Central memory CD4-positive, alpha-beta T cell (primary cell): ENCODE results near the gene FUS.
A peak's percentile ranks its signal among the peaks of the same experiment; 100 is the strongest.
"Not testable (repeated sequence)": the region's sequence is repeated elsewhere in the genome, so short reads cannot be mapped to it uniquely, and the experiment has no call there.

Experiments used
- DNase-seq: peaks from one replicate; pipeline ENCODE4 v3.0.0; 2022
- total RNA-seq, 3 experiments: gene quantifications; one replicate each; lab custom pipeline; 2026; lab: John Stamatoyannopoulos, UW

The FUS gene
- total RNA-seq = 75.1 to 620 (median 117) reads per million in 3 experiments

DNA sequence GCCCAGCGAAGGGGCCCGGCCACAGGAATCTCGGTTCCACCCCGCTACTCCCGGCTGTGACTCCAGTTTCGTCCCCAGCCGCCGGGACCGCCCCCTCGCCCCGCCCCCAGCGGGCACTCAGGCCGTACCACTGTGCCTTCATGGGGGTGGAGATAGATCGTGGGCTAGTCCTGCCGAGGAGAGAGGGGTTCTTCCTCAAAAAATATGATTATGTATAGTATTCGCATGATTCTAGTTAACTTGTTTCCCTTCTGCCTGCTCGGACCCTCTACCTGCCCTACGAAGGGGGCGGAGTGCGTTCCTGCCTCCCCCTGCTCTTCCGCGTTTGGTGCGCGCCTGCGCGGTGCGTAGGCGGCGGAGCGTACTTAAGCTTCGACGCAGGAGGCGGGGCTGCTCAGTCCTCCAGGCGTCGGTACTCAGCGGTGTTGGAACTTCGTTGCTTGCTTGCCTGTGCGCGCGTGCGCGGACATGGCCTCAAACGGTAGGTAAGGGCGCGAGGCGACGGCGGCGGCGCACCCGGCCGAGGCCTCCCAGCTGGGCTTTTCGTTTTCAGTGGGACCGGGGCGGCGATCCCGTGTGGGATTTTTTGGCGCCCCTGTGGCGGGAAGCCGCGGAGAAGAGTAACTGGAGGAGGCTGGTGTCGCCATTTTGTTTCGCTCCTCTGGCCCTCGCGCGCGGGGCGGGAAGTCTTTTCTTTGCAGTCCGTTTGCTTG, at the start of gene FUS:
Gene FUS, plus strand, starts transcription at position 393 of the 713 bp plus-strand sequence. Its CDS starts 76 bp downstream, at position 469.
- DNase-seq = peak; percentile 91

DNA sequence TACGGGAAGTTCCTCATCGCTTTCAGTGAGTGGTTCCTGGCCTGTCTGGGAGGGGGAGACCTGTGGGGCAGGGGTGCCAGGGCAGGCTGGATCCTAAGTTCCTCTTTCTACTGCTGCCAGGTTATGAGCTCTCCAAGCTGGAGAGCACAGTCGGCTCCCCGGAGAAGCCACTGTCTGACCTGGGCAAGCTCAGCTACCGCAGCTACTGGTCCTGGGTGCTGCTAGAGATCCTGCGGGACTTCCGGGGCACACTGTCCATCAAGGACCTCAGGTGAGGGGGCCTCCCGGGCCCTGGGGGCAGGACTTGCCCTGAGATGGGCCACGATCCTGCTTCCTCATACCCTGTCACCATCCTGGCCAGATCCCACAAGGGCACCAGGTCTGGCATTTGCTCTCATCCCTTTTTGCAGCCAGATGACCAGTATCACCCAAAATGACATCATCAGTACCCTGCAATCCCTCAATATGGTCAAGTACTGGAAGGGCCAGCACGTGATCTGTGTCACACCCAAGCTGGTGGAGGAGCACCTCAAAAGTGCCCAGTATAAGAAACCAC, 49.5 kb upstream of the FUS start:
- DNase-seq = no peak

DNA sequence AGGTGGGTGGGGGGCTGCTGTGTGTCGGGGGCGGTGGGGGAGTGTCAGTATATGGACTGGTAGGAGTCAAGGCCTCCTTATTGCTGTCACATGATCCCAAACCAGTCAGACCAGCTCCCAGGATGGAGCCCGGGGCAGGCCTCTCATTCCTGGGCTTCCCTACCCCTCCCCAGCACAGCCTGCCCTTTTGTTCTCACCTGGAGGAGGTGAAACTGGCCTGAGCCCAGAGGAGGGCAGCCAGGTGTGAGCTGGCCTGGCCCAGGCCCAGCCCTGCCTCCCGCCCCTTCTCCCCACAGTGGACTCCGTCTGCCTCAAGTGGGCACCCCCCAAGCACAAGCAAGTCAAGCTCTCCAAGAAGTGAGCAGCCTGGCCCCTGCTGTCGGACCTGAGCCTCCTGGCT, 49.0 kb upstream of the FUS start:
- DNase-seq = no peak

- DNase-seq = no peak
Observed at GRCh38 chr16:31131416-31131815, 48.5 kb upstream of the FUS start.

- no peak for DNase-seq
Observed at GRCh38 chr16:31131841-31132271, 48.1 kb upstream of the FUS start.

DNA sequence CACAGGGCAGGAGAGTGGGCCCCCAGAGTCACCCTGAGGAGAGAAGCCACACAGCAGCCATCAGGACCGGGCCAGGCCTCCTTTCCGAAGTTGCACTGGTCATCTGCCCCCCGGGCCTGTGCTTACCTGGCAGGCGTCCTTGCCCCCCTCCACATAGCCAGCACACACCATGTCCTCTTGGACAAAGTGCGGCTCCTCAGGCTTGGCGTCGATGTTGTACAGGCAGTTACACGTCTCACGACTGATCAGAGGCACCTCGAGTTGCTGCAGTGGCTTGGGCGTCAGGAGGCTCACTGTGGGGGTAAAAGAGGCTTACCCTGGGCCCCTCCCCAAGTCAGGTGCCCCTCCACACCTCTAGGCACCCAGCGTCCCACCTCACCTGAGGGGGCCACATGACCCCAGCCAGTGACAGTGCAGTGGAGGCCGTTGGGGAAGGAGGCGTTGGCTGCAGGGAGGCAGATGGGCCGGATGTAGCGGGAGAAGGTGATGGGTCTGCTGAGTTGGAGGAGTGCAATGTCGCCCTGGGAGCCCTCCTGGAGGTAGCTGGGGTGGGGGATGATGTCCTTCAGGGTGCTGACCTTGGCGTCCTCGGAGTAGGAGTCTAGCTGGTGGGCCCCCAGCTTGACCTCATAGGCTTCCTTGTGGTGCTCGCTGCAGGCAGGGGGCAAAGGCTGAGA, 47.5 kb upstream of the FUS start:
- DNase-seq = no peak

DNA sequence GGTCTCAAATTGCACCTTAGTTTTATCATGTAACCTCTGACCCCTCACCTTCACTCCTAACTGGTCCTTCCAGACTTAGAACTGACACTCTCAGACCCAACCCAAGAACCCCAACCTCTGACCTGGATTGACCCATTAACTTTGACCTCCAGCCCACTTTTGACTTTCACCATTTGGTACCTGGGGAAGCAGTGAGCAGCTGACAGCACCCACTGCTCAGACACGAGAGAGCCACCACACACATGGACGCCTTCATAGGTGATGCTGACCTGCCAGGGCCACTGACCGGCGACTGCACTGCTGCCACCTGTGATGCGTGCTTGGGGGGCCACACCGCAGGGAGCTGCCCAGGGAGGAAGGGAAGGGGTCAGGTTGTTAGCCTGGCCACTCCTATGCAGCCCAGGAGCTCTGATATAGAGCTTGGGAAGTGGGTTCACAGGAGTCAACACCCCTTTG, 46.9 kb upstream of the FUS start:
- no peak for DNase-seq

GRCh38 chr16:31134091-31134571, 45.8 kb upstream of the FUS start:
- no peak for DNase-seq

DNA sequence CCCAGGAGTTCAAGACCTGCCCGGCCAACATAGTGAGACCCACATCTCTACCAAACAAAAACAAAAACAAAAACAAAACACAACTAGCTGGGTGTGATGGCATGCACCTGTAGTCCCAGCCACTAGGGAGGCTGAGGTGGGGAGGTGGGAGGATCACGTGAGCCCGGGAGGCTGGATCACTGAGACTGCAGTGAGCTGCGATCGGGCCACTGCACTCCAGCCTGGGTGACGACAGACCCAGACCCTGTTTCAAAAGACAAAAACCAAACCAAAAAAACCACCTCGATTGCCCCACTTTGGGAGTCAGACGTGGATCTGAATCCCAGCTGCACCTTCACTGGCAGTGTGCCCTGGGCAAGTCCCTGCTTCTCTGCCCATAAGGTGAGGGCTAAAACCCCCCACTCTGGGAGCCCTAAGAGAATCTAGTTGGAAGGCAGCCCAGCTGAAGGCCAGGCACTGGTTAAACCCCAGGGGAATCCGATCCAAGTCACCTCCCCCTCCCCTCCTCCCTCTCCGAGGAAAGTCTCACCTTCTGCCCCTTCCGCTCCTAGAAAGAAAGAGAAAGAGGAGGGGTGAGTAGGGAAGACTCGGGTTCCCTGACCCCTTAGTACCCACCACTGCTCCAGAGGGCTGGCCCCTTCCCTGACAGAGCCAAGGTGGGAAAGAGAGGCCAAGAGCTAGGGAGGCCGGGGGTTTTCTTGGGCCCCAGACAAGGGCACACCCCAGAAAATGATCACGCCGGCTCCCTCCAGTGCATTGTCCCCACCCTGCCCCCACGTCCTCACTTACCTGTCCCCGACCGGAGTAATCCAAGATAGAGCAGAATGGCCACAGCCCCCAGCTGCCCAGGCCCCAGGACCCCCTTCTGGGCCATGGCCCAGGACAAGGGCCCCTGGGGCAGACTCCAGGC, 45.1 kb upstream of the FUS start:
- DNase-seq = no peak

DNA sequence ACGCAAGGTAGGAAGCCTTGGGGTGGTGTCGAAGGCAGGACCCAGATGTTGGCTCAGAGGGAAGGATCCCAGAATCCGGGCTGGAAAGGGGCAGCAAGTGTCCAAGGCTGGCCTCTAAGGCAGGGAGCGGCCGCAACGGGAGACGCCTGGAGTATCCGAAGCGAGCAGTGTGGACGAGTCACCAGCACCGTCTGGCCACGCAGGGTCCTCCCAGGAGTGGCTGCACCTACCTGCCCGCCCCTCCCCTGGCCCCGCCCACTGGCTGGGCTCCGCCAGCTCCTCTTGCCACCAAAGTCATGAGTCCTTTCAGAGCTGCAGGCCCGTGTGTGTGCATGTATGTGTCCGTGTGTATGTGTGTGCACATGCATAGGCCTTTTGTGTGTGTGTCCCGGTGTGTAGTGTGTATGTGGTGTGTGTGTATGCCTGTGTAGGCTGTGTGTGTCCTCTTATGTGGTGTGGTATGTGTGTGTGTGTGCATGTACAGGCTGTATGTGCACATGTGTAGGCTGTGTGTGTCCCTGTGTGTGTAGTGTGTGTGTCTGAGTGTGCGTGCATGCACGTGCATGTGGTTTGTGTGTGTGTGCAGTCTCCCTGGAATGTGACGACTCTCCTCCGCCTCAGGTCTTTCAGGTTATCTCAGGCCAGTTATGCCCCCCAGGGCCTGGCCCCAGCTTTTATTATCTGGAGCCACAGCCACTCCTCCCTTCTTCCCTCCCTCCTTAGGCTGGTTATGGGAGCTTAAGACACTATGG, 44.2 kb upstream of the FUS start, which contains the start of gene PRSS8:
Gene PRSS8, minus strand, starts transcription at position 193 of the 752 bp plus-strand sequence. CDS start 229 bp downstream, outside the sequence.
- no peak for DNase-seq

- no peak for DNase-seq
Observed at GRCh38 chr16:31136287-31136662, 43.7 kb upstream of the FUS start.

- not testable (repeated sequence) for DNase-seq
Observed at GRCh38 chr16:31136822-31137499, 43.0 kb upstream of the FUS start.

DNA sequence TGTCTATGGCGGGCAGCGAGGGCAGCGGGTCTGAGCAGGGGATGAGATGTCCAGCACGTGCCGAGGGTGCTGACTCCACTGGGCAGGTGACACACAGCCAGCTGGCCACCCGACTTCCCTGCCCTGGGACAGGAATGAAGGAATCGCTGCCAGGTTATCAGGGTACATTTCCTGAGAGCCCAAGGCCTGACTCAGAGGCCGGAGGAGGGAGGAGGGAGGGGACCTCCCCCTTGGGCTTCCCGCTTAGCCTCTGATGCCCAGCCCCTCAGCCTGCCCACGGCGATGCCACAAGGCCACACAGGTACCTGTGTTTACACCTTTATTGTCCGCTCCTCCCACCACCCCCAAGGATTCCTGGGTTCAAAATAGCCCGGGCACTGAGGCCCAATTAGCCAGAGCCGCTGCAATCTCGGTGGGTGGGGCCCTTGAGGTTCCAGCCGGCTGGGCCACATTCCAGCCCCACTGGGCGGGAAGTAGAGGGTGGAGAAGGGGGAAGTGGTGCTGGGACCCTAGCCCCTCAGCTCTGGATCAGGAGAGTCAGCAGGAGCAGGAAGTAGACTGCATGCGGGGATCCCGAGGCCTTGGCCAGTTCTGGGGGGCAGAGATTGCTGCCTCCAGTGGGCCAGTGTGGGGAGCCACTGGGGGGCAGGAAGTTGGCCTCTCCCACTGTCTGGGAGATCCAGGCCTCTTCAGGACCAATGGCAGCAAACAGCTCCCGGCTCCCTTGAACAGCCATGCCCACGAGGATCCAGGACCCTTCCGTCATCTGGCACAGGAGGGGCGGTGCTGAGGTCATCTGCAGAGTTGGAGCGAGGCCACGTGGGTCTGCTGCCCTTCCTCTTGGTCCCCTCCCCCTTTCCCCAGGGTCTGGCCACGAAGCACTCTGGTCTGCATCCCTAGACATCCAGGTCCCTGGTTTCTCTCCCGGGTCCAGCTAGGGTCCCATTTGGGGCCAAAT, 41.0 kb upstream of the FUS start:
- DNase-seq = no peak

DNA sequence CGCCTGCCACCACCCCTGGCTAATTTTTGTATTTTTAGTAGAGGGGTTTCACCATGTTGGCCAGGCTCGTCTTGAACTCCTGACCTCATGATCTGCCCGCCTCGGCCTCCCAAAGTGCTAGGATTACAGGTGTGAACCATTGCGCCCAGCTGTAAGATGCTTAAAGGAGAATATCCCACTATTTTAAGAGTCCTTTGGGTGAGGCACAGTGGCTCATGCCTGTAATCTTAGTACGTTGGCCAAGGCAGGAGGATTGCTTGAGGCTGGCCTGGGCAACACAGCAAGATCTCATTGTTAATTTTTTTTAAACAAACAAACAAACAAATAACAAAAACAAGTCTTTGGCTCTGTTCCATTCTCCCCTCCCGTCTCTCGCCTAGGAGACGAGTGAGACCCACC, 38.9 kb upstream of the FUS start:
- not testable (repeated sequence) for DNase-seq

GRCh38 chr16:31141489-31142108, 38.3 kb upstream of the FUS start:
- no peak for DNase-seq

- DNase-seq = peak; percentile 94
Observed at GRCh38 chr16:31142109-31143010, 37.6 kb upstream of the FUS start.

- DNase-seq = no peak
Observed at GRCh38 chr16:31143011-31143693, 36.8 kb upstream of the FUS start.

DNA sequence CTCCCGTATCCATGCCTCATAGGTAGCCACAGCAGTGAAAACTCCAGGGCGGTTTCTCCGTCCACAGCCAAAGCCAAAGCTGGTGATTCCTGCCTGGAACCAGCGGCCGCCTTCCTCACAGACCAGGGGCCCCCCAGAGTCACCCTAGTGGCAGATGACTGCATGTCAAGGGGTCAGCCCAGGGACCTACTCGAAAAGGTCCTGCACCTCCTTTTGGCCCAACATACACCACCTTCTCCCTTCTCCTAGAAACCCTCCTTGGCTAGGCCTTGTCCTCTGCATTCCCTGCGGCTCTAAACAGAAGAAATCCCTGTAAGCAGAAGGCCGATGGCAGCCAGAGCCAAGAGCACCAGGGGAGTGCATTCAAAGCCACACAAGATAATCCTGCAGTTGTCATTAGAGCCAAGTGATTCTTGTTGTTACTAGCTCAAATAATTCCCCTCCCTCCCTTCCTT, 36.2 kb upstream of the FUS start:
- no peak for DNase-seq
